HG03108 (cell line): ENCODE results near the gene MATR3.
"Not testable (repeated sequence)": the region's sequence is repeated elsewhere in the genome, so short reads cannot be mapped to it uniquely, and the experiment has no call there.

ENCODE experiments used
- ATAC-seq: cut with Tn5 transposase; IDR thresholded peaks from one replicate; pipeline ENCODE4 v1.9.1; 2021; ENCODE audit warnings: moderate library complexity; ENCODE audit not compliant: unreplicated experiment

Gene MATR3

DNA sequence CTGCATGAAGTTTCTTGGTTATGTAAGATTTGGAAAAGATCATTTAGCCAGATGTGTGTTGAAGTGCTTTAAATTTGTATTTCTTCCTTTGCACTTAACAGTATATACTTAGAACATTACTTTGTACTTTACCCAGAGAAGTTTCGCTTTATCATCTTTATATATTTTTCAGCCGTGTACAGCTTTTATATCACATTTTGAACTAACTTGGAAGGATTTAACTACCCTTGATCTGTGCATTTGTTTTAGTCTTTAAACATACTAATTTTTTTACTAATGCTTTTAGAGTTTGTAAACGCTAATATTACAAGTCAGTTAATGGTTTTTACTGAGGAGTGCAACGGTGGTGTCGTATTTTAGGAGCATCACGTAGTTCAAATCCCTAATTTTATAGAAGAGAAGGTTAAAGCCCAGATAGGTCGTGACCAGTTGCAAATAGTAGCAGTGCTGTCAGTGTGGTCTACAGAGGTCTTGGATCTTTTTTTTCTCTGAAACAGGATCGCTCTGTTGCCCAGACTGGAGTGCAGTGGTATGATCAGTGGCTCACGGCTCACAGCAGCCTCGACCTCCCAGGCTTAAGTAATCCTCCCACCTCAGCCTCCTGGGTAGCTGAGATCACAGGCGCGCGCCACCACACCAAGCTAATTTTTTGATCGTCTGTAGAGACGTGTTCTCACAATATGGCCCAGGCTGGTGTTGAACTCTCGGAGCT lies 2.0 kb downstream of the MATR3 start:
- no peak for ATAC-seq

DNA sequence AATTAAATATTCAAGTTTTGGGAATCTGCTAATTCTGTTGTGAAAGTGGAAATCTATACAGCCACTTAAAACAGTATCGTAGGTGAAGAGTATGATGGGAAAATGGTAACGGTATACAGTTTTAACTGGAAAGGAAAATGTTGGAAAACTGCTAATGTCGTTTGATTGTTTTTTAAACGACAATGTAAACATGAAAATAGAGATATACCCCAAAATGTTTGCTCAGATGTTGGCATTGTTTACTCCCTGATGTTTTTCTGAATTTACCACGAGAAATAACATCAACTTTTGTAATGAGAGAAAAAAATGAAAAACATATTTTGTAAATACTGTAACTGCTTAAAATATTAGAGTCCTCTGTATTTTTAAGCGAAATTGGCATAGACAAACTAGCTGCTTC lies 2.7 kb downstream of the MATR3 start:
- ATAC-seq: no peak

DNA sequence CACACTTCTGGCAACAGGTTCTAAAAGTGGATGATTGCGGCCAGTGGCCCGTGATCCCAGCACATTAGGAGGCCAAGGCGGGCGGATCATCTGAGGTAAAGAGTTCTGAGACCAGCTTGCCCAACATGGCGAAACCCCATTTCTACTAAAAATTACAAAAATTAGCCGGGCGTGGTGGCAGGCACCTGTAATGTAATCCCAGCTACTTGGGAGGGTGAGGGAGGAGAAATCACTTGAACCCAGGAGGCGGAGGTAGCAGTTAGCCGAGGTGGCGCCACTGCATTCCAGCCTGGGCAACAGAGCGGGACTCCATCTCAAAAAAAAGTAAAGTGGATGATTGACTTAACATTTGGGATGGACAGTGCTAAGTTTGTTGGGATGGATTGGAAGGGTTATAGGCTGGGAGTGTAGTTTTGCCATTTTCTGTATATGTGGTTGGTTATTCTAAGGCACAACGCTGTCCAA lies 3.4 kb downstream of the MATR3 start:
- no peak for ATAC-seq

DNA sequence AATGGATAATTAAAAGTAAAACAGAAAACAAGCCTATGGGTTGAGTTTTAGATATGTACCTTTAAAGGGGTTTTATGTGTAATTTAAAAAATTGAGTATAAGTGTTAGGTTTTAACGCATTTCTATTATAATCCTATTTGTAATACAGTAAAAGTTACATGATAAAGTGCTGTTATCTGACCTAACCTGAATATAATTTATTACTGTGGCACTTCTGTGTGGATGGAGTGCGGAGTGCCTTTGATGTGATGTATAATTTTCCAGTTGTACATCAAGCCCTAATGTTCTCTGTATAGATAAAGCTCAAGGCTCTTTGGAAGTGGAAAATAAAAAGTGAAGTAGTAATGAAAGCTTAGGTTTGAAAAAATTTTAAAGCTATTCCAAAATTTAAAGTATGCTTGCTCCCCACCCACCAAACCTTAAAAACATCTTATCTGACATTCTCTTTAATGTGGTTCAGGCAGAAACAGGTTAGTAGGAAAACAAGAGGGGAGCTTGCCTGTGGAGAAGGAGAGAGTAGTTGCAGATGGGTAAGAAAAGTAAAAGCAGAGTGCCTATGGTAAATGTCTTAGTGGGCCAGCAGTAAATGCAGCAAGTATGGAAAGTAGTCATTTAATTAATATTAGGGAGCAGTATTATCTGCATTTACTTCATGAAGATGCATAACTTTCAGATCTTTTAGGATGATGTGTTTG lies 4.0 kb downstream of the MATR3 start:
- ATAC-seq: no peak

DNA sequence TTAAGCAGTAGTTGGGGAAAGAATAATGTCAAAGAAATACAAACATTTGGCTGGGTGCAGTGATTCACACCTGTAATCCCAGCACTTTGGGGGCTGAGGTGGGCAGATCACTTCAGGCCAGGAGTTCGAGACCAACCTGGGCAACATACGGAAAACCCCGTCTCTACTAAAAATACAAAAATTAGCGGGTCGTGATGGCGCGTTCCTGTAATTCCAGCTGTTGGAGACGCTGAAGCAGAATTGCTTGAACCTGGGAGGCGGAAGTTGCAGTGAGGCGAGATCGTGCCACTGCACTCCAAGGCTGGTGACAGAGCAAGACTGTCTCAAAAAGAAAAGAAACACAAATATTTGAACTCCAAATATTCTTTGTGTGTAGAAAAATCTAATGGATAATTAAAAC lies 4.7 kb downstream of the MATR3 start:
- ATAC-seq: no peak

DNA sequence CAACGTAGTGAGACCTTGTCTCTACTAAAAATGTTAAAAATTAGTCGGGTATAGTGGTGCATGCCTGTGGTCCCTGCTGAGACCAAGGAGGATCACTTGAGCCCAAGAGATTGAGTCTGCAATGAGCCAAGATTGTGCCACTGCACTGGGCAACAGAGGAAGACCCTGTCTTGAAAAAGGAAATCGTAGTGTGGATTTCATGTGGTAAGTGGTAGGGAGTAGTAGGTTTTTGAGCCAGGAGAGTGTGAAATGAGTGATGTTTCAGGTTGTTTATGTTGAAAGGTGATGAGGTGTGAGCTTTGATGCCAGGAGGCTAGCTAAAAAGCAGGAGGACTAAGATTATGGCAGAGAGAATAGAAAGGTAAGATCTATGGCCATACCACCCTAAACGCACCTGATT lies 5.9 kb downstream of the MATR3 start:
- no peak for ATAC-seq

DNA sequence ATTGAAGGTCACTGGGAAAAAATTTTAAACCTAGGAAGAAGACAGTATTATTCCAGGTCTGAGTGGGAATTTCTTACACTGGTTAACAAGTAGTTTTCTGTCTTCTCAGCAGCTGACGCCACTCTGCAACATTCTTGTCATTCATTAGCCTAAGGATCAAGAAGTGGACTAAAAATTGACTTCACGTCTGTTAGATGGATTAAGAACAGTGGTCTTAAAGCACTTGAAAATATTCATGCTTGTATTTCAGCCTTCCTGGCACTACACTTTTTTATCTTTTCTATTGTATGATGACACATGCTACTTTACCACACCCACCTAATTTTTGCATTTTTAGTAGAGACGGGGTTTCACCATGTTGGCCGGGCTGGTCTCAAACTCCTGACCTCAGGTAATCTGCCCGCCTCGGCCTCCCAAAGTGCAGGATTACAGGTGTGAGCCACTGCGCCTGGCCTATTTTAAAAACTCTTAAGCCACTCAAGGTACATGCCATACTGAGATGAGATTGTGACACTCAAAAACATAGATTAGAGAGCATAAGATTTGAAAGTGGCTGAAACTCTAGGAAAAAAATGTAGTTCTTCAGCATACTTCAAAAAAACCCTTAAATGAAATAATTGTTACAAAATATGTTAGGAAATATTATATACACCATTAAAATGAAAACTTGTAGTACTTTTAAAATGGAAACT lies 8.4 kb downstream of the MATR3 start:
- no peak for ATAC-seq

DNA sequence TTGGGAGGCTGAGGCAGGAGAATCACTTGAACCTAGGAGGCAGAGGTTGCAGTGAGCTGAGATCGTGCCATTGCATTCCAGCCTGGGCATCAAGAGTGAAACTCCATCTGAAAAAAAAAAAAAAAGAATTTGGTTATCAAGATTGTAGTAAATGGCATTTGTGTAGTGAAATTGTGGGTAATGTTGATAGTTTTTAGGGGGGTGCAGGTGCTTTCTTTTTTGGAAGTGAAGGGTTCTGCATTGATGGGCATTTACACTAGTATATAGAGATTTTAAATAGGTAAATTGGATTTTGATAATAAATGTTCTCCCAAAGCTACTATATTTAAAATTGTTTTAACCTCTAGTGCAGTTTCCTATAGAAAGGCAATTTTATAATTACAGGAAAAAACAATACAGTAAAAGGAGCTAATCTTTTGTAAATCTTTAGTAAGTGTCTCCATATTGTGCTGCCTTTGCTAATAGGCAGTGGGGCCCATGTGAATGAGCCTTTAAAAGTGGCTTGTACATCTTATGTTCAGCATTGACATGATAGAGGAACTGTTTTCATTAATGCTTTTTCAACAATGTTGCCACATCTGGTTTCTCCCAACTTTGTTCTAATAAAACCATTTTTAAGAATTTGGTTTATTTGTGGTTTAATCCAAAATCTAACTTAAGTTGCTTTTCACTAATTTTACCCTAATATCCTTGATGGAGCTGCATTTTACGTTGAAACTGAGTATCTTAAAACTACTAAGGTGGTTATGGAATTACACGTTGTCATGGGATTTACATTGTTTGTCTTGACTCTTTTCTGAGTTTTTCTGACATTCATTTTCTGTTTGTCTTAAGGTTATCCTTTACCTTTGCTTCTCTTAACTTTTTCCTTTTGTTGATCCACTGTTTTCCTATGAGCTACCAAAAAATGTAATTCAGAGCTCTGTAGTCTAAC lies 11.1 kb downstream of the MATR3 start:
- no peak for ATAC-seq

DNA sequence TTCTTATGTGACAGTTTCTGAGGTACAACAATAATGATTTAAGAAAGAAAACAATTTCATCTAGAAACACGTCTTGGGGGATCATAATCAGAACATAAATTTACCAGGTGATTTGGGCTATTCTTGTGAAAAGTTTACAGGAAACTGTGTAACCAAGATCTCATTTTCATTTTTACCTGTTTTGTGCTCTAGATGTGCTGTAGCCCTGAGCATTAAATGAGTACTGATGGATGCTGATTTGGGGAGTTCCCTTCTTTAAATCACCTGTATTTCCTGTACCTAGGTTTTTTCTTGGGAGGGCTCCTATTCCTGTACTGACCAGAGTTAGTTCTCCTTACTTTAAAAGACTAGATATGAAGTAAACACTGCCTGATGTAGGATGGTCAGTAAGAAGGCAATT lies 12.7 kb downstream of the MATR3 start:
- ATAC-seq: no peak

DNA sequence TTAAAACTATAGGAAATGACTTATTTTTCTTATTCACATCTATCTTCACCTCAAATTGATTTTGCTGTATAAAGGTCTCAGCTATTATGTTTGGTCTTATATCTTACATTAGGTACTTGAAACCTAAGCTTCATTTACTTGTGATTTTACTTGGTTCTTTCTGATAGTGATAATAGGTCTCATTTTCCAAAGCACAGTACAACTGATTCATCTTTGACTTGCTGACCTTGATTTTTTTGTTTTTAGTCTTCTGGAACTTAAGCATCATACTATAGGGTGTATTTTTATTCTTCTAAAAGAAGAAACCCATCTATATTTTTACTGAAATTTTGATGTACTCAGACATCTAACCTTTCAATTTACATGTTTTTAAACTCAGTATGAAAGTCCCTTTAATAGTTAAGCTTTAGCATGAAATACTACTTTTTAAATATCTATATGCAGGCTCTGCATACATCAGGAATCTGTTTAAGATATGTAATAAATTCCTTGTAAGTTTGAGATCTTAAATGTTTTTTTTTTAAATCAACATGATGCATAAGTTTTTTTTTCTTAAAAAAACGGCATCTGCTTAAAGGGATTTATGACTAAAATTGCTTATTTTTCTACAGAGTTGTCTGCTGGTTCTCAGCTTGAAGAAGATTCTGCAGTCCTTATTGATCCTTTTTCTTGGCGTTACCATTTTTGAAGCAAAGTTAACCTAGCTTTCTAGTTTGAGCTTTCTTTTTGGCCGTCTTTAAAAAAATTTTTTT lies 13.3 kb downstream of the MATR3 start:
- no peak for ATAC-seq

DNA sequence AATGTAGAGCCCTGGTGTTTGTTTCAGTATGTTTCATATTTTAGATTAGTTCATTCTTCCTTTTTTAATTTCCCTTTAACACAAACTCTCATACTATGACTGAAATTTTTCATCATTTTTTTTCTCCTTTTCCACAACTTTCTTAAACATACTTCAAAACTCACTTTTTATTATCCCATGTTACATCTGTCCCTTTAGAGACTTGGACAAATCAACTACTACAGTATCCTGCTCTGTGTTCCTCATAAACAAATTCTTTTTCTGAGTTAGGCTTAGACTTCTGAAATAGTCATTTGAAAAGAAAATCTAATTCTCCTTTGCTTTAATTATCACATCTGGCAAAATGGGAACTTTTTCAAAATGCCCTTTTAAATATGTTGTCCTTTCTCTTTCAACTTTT lies 15.3 kb downstream of the MATR3 start:
- ATAC-seq: no peak

DNA sequence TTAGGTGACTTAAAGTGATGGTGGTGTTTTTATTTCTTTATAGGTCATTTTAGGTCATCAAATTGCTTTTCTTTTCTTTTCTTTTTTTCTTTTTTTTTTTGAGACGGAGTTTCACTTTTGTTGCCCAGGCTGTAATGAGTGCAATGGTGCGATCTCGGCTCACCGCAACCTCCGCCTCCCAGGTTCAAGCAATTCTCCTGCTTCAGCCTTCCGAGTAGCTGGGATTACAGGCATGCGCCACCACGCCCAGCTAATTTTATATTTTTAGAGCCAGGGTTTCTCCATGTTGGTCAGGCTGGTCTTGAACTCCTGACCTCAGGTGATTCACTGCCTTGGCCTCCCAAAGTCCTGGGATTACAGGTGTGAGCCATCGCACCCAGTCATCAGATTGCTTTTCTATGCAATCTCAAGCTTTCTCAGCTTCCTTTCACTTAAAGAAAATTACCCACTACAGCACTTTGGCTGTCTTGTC lies 17.2 kb downstream of the MATR3 start:
- not testable (repeated sequence) for ATAC-seq

DNA sequence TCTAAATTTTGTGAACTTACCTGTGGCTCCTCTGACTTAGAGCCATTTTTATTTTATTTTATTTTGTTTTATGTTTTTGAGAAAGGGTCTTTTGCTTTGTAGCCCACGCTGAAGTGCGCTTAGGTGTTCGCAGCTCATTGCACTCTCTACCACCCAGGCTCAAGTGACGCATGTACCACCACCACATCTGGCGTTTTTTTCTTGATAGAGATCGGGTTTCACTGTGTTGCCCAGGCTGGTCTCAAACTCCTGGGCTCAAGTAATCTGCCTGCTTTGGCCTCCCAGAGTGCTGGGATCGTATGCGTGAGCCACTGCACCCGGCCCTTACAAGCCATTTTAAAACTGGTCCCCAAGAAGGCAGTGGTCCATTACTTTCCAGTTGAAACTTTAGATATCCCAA lies 18.5 kb downstream of the MATR3 start:
- ATAC-seq: no peak

DNA sequence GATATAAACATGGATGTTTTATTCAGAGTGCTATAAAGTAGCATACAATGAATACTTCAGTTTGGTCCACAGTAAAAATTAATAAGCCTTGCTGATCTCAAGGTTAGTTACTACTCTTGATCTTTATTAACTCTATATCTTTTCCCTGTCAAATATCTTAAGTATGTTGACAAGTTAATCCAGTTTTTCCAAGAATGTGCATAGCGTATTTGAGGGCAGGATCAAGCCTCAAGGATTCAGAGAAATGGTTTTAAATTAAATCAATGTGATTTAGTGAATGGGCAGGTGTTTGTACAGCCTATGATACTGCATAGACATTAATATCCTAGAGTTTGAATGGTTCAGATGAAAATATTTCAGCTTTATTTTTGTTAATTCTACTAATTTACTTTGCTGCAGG lies 20.7 kb downstream of the MATR3 start:
- no peak for ATAC-seq

DNA sequence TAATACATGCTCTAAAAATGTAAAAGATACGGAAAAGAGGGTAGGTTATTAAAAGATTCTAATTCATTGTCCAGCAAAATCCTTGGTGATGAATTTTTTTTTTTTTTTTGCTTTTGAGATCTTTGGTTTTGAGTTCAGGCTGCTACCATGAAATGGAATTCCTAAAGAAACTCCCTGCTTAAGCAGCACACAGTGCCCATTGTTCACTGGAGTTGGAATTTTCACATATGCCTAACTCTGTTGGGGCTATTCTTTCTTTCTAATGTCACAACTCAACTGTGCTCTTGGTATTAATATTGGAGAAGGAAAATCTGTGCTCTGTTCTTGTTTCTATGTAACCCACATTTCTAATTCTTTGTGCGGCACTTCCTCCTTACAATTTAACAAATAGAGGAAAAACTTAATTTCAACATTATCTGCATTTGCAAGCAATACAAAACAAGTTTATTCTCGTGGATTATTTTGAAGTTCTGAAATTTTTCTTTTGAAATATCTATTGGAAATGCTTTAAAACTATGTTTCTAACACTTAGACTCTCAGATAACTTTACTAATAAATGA lies 21.6 kb downstream of the MATR3 start:
- ATAC-seq: no peak

DNA sequence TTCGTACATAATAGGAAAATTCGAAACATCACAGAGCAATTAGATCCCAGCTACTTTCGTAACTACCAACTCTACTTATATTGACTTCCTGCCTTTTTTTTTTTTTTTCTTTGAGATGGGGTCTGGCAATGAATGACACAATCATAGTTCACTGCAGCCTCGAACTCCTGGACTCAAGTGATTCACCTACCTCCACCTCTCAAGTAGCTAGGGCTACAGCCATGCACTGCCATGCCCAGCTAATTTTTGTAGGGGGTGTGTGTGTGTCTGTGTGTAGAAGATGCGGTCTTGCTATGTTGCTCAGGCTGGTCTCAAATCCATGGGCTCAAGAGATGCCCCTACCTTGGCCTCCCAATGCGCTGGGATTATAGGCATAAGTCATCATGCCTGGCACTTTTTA lies 42.3 kb downstream of the MATR3 start:
- ATAC-seq: no peak

DNA sequence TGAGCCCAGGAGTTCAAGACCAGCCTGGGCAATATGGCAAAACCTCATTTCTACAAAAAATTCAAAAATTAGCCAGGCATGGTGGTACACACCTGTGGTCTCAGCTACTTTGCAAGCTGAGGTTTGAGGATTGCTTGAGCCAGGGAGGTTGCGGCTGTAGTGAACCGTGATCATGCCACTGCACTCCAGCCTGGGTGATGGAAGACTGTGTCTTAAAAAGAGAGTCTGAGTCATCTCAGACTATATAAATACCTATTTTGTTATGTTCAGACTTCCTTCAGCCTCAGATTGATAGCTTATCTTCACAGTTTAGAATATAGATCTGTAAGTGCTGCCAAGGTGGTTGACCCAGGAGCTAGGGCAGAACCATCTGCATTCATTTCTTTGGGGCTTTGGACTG lies 46.5 kb downstream of the MATR3 start:
- no peak for ATAC-seq

DNA sequence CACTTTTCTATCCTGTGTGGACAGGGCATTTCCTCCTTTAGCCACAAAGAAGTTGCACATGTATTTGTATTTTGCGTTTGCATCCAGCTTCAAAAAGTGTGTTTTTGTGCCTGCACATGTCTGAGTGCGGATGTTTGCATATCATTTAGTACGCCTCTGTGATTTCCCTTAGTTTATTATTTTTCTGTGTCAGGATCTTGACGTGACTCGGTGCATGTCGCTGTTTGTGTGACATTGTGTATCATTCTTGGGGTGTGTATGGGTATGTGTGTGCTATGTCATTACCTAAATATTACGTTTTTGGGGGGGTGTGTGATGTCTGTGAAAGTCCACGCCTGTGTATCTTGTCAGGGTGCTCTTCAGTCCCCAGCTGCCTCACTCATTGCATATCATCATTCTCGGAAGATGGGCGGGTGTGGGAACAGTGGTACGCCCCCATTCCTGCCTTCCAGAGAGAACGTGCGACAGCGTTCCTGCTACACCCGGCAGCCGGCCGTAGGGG lies 47.7 kb downstream of the MATR3 start:
- ATAC-seq: no peak

DNA sequence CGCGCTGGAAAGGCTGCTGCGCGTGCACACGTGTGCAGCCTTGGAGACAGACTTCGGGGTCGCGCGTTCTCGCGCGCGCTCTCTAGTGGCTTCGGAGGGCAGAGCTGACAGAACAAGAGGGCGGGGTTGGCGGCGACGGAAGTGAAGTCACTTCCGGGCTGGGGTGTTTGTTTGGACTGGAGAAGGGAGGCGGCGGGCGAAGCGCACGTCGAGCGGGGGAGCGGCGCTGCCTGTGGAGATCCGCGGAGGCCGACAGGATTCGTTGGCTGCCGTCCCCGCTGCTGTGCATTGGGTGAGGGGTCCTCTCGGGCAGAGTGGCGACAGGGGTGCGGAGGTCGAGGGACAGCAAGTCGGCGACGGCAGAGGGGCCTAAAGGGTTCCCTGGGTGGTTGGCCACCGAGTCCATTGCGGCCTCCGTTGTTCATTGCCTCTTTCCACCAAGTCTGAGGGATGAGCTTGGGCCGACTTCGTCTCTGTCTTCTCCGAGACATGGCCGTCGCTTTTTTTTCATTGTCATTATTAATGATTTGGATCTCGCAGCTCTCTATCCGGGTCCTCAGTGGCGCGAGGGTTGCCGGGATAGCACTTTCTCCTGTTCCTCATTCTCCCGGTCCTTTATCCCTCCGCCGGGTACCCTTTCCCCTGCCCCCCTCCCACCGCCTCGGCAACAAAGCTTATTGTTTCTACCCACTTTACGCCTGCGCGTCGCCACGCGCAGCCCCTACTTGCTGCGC lies 48.3 kb downstream of the MATR3 start, which contains the start of gene PAIP2:
TSS of gene PAIP2 (plus strand) at position 166 of the 734 bp plus-strand sequence. CDS start 21,931 bp downstream, outside the sequence.
- peak; percentile 95 for ATAC-seq
